ENCODE data around the gene SHISA9.

DNA sequence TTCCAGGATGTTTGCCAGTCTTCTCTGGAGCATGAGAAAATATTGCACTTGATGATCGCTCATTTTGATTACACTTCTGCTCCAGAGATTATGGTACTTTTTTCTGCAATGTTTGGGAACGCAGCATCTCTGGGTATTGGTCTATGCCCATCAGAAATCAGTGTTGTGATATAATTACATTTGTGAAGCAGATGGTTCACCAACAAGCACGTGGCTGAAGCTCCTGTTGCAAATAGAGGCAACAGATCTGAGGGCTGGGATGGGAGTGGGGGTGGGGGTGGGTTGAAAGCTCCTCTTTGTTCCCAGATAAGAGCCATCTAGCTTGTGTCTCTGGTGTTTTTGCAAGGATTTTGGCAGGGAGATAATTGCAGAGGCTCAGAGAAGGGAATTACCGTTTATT lies 252.3 kb downstream of the SHISA9 start:
- TF ChIP-seq, protein P1, sequence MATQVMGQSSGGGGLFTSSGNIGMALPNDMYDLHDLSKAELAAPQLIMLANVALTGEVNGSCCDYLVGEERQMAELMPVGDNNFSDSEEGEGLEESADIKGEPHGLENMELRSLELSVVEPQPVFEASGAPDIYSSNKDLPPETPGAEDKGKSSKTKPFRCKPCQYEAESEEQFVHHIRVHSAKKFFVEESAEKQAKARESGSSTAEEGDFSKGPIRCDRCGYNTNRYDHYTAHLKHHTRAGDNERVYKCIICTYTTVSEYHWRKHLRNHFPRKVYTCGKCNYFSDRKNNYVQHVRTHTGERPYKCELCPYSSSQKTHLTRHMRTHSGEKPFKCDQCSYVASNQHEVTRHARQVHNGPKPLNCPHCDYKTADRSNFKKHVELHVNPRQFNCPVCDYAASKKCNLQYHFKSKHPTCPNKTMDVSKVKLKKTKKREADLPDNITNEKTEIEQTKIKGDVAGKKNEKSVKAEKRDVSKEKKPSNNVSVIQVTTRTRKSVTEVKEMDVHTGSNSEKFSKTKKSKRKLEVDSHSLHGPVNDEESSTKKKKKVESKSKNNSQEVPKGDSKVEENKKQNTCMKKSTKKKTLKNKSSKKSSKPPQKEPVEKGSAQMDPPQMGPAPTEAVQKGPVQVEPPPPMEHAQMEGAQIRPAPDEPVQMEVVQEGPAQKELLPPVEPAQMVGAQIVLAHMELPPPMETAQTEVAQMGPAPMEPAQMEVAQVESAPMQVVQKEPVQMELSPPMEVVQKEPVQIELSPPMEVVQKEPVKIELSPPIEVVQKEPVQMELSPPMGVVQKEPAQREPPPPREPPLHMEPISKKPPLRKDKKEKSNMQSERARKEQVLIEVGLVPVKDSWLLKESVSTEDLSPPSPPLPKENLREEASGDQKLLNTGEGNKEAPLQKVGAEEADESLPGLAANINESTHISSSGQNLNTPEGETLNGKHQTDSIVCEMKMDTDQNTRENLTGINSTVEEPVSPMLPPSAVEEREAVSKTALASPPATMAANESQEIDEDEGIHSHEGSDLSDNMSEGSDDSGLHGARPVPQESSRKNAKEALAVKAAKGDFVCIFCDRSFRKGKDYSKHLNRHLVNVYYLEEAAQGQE (IDR thresholded peaks at IDR 0.05; ENCODE audit: insufficient read depth in 1 of 2, low read depth in 2 of 2, low read length in 2 of 2), result no peak
- TF ChIP-seq SIN3A (IDR thresholded peaks at IDR 0.05; ENCODE audit: borderline replicate concordance, insufficient read depth, low read length), result no peak
